ENCODE data around the gene SLC15A1.

Gene SLC15A1

GRCh38 chr13:98731038-98731437, 21.4 kb downstream of the SLC15A1 start:
- TF ChIP-seq CTCF (IDR thresholded peaks at IDR 0.05; ENCODE audit: insufficient read depth, low read depth, low read length, missing control alignments): no peak
- DNase-seq (ENCODE audit: low read depth): no peak
- H3K4me3 ChIP-seq (ENCODE audit: low read depth, low read length): no peak overlapping the region

GRCh38 chr13:98730441-98730840, 22.0 kb downstream of the SLC15A1 start:
- no peak overlapping the region for H3K4me3 ChIP-seq (ENCODE audit: low read depth, low read length)
- TF ChIP-seq CTCF (IDR thresholded peaks at IDR 0.05; ENCODE audit: insufficient read depth, low read depth, low read length, missing control alignments): no peak

GRCh38 chr13:98729658-98730057, 22.8 kb downstream of the SLC15A1 start:
- no peak for DNase-seq (ENCODE audit: low read depth)
- TF ChIP-seq CTCF (IDR thresholded peaks at IDR 0.05; ENCODE audit: insufficient read depth, low read depth, low read length, missing control alignments): no peak
- H3K4me3 ChIP-seq (ENCODE audit: low read depth, low read length): no peak overlapping the region

More at GRCh38 chr13:98730441-98730840, 22.0 kb downstream of the SLC15A1 start:
- DNase-seq (ENCODE audit: low read depth): no peak

GRCh38 chr13:98722958-98723357, 29.5 kb downstream of the SLC15A1 start:
- no peak overlapping the region for H3K4me3 ChIP-seq (ENCODE audit: low read depth, low read length)
- DNase-seq (ENCODE audit: low read depth): no peak
- TF ChIP-seq CTCF (IDR thresholded peaks at IDR 0.05; ENCODE audit: insufficient read depth, low read depth, low read length, missing control alignments): no peak

GRCh38 chr13:98721825-98722510, 30.5 kb downstream of the SLC15A1 start:
- no peak for DNase-seq (ENCODE audit: low read depth)
- TF ChIP-seq CTCF (IDR thresholded peaks at IDR 0.05; ENCODE audit: insufficient read depth, low read depth, low read length, missing control alignments): no peak
- H3K4me3 ChIP-seq (ENCODE audit: low read depth, low read length): no peak overlapping the region

- H3K4me3 ChIP-seq (ENCODE audit: low read depth, low read length): no peak overlapping the region
- TF ChIP-seq CTCF (IDR thresholded peaks at IDR 0.05; ENCODE audit: insufficient read depth, low read depth, low read length, missing control alignments): no peak
- DNase-seq (ENCODE audit: low read depth): no peak
Observed at GRCh38 chr13:98719527-98720250, 32.8 kb downstream of the SLC15A1 start.

Data from GM12865 (cell line).